ENCODE data around the gene LRRC75A. TPM values are rescaled to one million over a fixed set of nuclear protein-coding genes. Genes with fewer than 3 reads are reported as not detected.

LRRC75A gene
- total RNA-seq, 1 donor from 2014 or later: 0.96 TPM

DNA sequence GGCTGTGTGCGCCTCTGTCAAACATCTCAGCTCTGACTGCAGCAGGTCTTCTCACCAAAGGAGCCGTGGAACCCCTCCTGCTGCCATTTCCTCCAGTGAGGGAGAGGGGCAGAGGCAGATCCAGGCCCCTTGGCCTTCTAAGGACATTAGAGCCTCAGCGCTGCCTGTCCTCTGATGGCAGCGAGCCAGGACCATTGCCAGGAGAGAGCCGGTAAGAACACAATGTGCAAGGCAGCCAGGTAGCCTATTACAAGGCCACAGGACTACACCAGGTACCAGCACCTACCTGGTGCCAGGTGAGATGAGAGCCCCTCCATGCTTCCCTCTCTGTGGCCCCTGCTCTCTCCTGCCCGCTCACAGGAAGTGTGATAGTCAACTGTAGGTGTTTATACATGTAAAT is 11.0 kb downstream of the LRRC75A start:
- intact Hi-C loops (cut with micrococcal nuclease): no loop called here
- Histone ChIP-seq H3K4me3 (no peak overlapping the region), H3K4me1 (peaks cover 15% of the 10 kb centered on the region), H3K27me3 (ENCODE audit: low read depth) (no peaks in the 10 kb centered on the region), H3K36me3 (no peaks in the 10 kb centered on the region), H3K27ac (replicated peaks) (no peak overlapping the region), H3K9me3 (replicated peaks) (no peaks in the 10 kb centered on the region)
- no peak for DNase-seq
- TF ChIP-seq, protein P1, sequence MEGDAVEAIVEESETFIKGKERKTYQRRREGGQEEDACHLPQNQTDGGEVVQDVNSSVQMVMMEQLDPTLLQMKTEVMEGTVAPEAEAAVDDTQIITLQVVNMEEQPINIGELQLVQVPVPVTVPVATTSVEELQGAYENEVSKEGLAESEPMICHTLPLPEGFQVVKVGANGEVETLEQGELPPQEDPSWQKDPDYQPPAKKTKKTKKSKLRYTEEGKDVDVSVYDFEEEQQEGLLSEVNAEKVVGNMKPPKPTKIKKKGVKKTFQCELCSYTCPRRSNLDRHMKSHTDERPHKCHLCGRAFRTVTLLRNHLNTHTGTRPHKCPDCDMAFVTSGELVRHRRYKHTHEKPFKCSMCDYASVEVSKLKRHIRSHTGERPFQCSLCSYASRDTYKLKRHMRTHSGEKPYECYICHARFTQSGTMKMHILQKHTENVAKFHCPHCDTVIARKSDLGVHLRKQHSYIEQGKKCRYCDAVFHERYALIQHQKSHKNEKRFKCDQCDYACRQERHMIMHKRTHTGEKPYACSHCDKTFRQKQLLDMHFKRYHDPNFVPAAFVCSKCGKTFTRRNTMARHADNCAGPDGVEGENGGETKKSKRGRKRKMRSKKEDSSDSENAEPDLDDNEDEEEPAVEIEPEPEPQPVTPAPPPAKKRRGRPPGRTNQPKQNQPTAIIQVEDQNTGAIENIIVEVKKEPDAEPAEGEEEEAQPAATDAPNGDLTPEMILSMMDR (IDR thresholded peaks at IDR 0.05; ENCODE audit: borderline replicate concordance): no peak

DNA sequence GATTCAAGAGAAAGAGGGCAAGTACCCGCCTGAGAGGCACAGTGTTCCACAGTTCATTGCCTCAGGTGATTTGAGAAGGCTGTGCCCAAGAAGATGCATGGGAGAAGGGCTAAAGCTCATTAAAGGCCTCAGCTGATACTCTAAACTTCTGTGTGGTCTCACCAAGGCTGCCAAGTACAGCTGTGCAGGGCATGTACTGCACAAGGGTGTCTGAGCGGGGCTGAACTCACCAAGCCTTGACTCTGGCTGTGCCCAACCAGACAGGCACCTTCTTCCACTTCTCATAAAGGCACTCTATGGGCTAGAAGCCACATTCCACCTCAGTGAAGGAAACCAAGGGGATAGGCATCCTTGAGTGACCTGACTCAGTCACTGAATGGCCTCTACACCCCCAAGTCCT is 12.7 kb downstream of the LRRC75A start:
- Histone ChIP-seq H3K36me3 (no peaks in the 10 kb centered on the region), H3K4me1 (peaks cover 10% of the 10 kb centered on the region), H3K4me3 (no peak overlapping the region), H3K9me3 (replicated peaks) (no peaks in the 10 kb centered on the region), H3K27ac (replicated peaks) (no peak overlapping the region), H3K27me3 (ENCODE audit: low read depth) (no peaks in the 10 kb centered on the region)
- intact Hi-C loops (cut with micrococcal nuclease): no loop called here
- TF ChIP-seq, protein P1 (IDR thresholded peaks at IDR 0.05; ENCODE audit: borderline replicate concordance): no peak
- no peak for DNase-seq

- DNase-seq: no peak
- H3K4me1 ChIP-seq: peaks cover 10% of the 10 kb centered on the region
- no peaks in the 10 kb centered on the region for H3K36me3 ChIP-seq
- TF ChIP-seq, protein P1 (IDR thresholded peaks at IDR 0.05; ENCODE audit: borderline replicate concordance): no peak
- H3K27ac ChIP-seq (replicated peaks): no peak overlapping the region
- no peak overlapping the region for H3K4me3 ChIP-seq
- intact Hi-C loops (cut with micrococcal nuclease): no loop called here
- H3K27me3 ChIP-seq (ENCODE audit: low read depth): no peaks in the 10 kb centered on the region
- H3K9me3 ChIP-seq (replicated peaks): no peaks in the 10 kb centered on the region
These were observed 13.3 kb downstream of the LRRC75A start for GRCh38 chr17:16478649-16479048.

DNA sequence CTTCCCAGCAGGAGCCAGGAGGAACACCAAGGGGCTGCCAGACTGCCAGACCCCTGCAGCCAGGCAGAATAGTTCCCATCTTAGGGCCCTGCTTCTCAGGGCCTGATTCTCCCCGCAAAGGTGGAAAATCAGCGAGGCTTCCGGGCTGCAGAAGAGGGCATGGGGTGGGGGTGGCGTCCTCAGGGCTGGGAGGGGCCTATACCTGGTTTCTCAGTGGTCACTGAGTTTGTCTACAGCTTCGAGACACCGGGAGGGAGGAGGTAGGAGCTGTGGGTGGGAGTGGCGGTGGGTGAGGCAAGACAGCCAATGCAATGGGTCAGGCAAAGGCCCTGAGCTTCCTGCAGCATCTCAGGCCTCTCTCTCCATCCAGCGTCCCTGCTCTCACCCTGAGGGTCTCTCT is 14.3 kb downstream of the LRRC75A start:
- Histone ChIP-seq H3K4me3 (no peak overlapping the region), H3K36me3 (no peaks in the 10 kb centered on the region), H3K9me3 (replicated peaks) (no peaks in the 10 kb centered on the region), H3K27ac (replicated peaks) (peak overlapping the region; percentile 60), H3K4me1 (peaks cover 10% of the 10 kb centered on the region), H3K27me3 (ENCODE audit: low read depth) (no peaks in the 10 kb centered on the region)
- TF ChIP-seq, protein P1 (IDR thresholded peaks at IDR 0.05; ENCODE audit: borderline replicate concordance): no peak
- DNase-seq: no peak
- intact Hi-C loops (cut with micrococcal nuclease): no loop called here

DNA sequence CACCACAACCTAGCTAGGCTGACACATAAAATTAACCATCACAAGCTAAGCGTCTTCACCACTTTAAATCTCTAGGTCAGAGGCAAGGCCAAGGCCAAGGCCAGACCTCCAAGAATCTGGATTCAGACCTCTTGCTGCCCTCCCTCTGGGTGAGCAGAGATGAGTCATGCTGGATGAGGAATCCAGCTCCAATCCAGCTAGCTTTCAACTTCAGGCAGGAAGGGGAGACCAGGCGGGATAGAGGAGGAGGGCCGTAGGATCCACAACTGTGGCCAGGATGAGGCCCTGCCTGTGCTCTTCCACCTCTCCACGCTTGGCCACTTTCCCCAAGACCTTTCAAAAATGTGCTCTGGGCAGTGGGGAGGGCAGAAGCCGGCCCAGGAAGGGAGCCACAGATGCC is 14.7 kb downstream of the LRRC75A start:
- Histone ChIP-seq H3K9me3 (replicated peaks) (no peaks in the 10 kb centered on the region), H3K4me3 (no peak overlapping the region), H3K27me3 (ENCODE audit: low read depth) (no peaks in the 10 kb centered on the region), H3K4me1 (peaks cover 10% of the 10 kb centered on the region), H3K36me3 (no peaks in the 10 kb centered on the region), H3K27ac (replicated peaks) (peak overlapping the region; percentile 60)
- DNase-seq: peak; percentile 37
- intact Hi-C loops (cut with micrococcal nuclease): no loop called here
- TF ChIP-seq, protein P1 (IDR thresholded peaks at IDR 0.05; ENCODE audit: borderline replicate concordance): no peak

Measured in left ventricle myocardium inferior (tissue), 1 donor.